Thoracic aorta (tissue), 2 donors: ENCODE measurements around the gene KRTAP5-5. TPM values are rescaled to one million over a fixed set of nuclear protein-coding genes. Genes with fewer than 3 reads are reported as not detected.
"Not testable (repeated sequence)": the region's sequence is repeated elsewhere in the genome, so short reads cannot be mapped to it uniquely, and the experiment has no call there.

Experiments
- ATAC-seq: fragments of 150-250 bp; one replicate; pipeline ENCODE4 v1.8.0; 2017; ENCODE audit warnings: low read depth; ENCODE audit not compliant: insufficient number of reproducible peaks, low FRiP score
- DNase-seq: peaks from one replicate; pipeline ENCODE4 v3.0.0-alpha.2; 2020; ENCODE audit warnings: low spot score
- H3K27ac ChIP-seq, 2 donors: fragments of 200-600 bp; sonication (generic); 1 replicate in 1 of 2; 2 replicates in 1 of 2; pipeline ENCODE4 v1.5.1; 2016; ENCODE audit warnings: mild to moderate bottlenecking in 2 of 2, moderate library complexity in 2 of 2
- H3K27me3 ChIP-seq: fragments of 200-600 bp; sonication (generic); replicated peaks from 2 replicates; pipeline ENCODE4 v1.6.0; 2016; ENCODE audit warnings: mild to moderate bottlenecking; ENCODE audit not compliant: insufficient read depth
- H3K36me3 ChIP-seq: fragments of 200-600 bp; sonication (generic); one replicate; pipeline ENCODE4 v1.5.1; 2016
- H3K4me1 ChIP-seq, 2 donors: fragments of 200-600 bp; sonication (generic); 1 replicate in 1 of 2; 2 replicates in 1 of 2; pipeline versions ENCODE4 v1.5.1 to v1.6.0; 2016; ENCODE audit warnings: low read depth in 2 of 2, mild to moderate bottlenecking in 1 of 2; ENCODE audit not compliant: control insufficient read depth in 1 of 2
- H3K4me3 ChIP-seq: fragments of 200-600 bp; sonication (generic); 2 replicates; pipeline ENCODE4 v1.5.1; 2016; ENCODE audit warnings: mild to moderate bottlenecking
- H3K9me3 ChIP-seq: fragments of 200-600 bp; sonication (generic); 2 replicates; pipeline ENCODE4 v1.5.1; 2016
- CTCF ChIP-seq: fragments of 200-600 bp; sonication (generic); IDR thresholded peaks from one replicate; pipeline ENCODE4 v1.5.1; 2019; ENCODE audit warnings: antibody characterized with exemption
- total RNA-seq, 2 donors: library from RNA; depleted of rRNA; stranded (reverse); fragments of >200 nt; gene quantifications; one replicate each; pipeline versions ENCODE4 v1.1.0 to v1.2.3, GENCODE V29; 2016

Gene KRTAP5-5
- total RNA-seq, 2 donors from 2014 or later: not detected

DNA sequence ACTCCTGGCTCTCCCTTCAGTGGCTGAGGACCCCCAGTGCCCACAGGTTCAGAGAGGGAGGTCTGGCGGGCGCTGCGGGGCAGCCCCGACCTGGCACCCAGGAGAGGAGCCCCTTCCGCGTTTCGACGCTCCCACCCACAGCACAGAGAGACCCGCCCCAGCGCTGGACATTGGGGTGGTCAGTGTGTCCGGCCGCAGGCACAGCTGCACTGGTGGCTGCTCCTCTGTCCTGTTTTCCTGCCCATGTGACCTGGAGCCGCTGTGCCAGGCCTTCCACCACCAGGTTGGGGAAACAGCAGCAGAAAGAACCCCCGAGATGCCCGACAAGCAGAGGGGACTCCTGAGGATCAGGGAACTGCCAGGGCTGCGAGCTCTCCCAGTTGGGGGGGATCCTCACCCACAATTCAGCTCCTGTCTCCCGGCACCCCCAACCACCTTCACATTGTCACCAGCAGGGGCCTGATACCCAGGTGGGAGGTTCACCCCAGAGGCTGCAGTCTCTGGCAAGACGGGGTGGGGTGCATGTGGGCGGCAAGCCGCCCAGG lies 13.6 kb downstream of the KRTAP5-5 start:
- ATAC-seq (no peak), DNase-seq (no peak)
- no peak for TF ChIP-seq CTCF
- no peak overlapping the region for H3K27ac ChIP-seq
- no peak overlapping the region for H3K4me3 ChIP-seq
- H3K4me1 ChIP-seq: no peaks in the 10 kb centered on the region
- H3K36me3 ChIP-seq: no peaks in the 10 kb centered on the region
- no peaks in the 10 kb centered on the region for H3K27me3 ChIP-seq
- no peaks in the 10 kb centered on the region for H3K9me3 ChIP-seq

GRCh38 chr11:1644601-1645356 lies 15.2 kb downstream of the KRTAP5-5 start:
- DNase-seq: no peak
- no peak overlapping the region for H3K27ac ChIP-seq
- TF ChIP-seq CTCF: no peak
- no peak for ATAC-seq
- no peak overlapping the region for H3K4me3 ChIP-seq
- H3K36me3 ChIP-seq: no peaks in the 10 kb centered on the region
- no peaks in the 10 kb centered on the region for H3K9me3 ChIP-seq
- H3K4me1 ChIP-seq: no peaks in the 10 kb centered on the region
- H3K27me3 ChIP-seq: no peaks in the 10 kb centered on the region

DNA sequence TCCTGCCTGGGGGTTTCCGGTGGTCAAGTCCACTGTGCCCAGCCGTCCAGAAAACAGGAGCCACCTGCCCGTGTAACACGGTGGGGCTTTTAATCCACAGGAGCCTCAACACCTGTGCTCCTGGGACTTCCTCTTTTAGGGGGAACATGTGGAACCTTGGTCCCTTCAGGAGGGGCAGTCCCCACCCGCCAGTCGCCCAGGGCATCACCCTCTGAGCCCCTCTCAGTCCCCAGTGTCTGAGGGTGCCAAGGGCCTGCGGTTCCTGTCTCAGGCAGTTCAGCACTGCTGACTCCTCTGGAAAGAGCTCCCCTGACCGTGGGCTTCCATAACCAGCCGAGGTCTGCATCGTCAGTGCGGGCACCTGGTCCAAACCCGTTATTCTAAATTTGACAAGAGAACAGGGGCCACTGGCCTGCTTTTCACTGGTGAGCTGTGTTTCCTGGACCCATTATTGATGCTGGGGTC lies 15.8 kb downstream of the KRTAP5-5 start:
- DNase-seq: no peak

GRCh38 chr11:1646540-1646939 lies 17.0 kb downstream of the KRTAP5-5 start:
- not testable (repeated sequence) for H3K4me3 ChIP-seq, H3K36me3 ChIP-seq, H3K4me1 ChIP-seq, H3K9me3 ChIP-seq, H3K27me3 ChIP-seq, DNase-seq, ATAC-seq, H3K27ac ChIP-seq

More for the DNA sequence above, 15.8 kb downstream of the KRTAP5-5 start:
- no peak for TF ChIP-seq CTCF
- H3K27ac ChIP-seq: no peak overlapping the region
- no peaks in the 10 kb centered on the region for H3K4me1 ChIP-seq
- H3K4me3 ChIP-seq: no peak overlapping the region
- H3K27me3 ChIP-seq: no peaks in the 10 kb centered on the region
- no peaks in the 10 kb centered on the region for H3K9me3 ChIP-seq
- H3K36me3 ChIP-seq: no peaks in the 10 kb centered on the region
- no peak for ATAC-seq

DNA sequence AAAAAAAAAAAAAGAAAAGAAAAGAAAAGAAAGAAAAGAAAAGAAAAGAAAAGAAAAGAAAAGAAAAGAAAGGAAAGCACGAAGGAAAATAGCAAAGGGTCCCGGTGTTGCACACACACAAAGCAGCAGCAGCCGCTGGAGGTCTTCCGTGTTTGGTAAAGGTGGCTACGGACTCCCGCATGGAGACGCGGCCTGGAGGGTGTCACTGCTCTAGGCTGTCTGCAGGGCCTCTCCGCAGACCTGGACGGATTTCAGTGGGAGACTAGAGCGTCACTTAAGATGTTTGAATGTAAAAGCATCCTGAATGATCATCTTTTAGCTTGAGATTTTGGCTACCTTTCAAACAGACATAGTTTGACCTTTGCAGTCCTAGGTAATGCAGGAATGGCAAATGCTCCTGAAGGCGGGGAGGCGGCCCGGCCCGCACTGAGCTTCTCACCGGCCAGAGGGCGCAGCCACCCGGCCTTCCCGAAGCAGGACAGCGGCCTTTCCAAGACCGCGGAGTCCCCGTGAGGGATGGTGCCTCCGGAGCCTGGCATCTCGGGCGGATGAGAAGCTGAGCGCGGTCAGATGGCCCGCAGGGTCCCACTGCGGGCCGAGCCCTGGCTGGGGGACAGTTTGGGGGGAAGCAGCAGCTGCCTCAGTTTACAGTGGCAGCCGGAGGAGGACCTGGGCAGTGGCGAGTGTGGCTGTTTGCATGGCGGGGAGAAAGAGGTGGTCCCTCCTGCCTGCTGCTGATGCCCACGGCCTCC lies 18.5 kb downstream of the KRTAP5-5 start:
- TF ChIP-seq CTCF: no peak
- H3K27me3 ChIP-seq: no peaks in the 10 kb centered on the region
- ATAC-seq: no peak
- no peaks in the 10 kb centered on the region for H3K36me3 ChIP-seq
- H3K27ac ChIP-seq: no peak overlapping the region
- no peak for DNase-seq
- no peaks in the 10 kb centered on the region for H3K9me3 ChIP-seq
- no peaks in the 10 kb centered on the region for H3K4me1 ChIP-seq
- no peak overlapping the region for H3K4me3 ChIP-seq
